Measurements from ENCODE around the gene KIF5B. TPM values are rescaled to one million over a fixed set of nuclear protein-coding genes. Genes with fewer than 3 reads are reported as not detected.
A peak's percentile ranks its signal among the peaks of the same experiment; 100 is the strongest.

Gene KIF5B
- total RNA-seq, 2 donors from 2014 or later = 148 to 164 TPM

GRCh38 chr10:32017044-32017443 is 39.2 kb downstream of the KIF5B start:
- no peak for DNase-seq (ENCODE audit: low spot score)
- peaks cover 70% of the 10 kb centered on the region for H3K36me3 ChIP-seq

GRCh38 chr10:32015386-32015785 is 40.8 kb downstream of the KIF5B start:
- no peak for ATAC-seq (ENCODE audit: insufficient number of reproducible peaks, low FRiP score, low read depth)
- no peaks in the 10 kb centered on the region for H3K27me3 ChIP-seq (replicated peaks; ENCODE audit: insufficient read depth)

More at GRCh38 chr10:32017044-32017443, 39.2 kb downstream of the KIF5B start:
- H3K4me1 ChIP-seq (ENCODE audit: control insufficient read depth in 1 of 2, low read depth in 2 of 2) = peaks cover 0 to under 1% of the 10 kb centered on the region in 2 donors
- H3K27ac ChIP-seq = no peak overlapping the region
- H3K27me3 ChIP-seq (replicated peaks; ENCODE audit: insufficient read depth) = no peaks in the 10 kb centered on the region
- H3K9me3 ChIP-seq = no peaks in the 10 kb centered on the region
- H3K4me3 ChIP-seq = no peak overlapping the region
- no peak for TF ChIP-seq CTCF (IDR thresholded peaks at IDR 0.05)
- ATAC-seq (ENCODE audit: insufficient number of reproducible peaks, low FRiP score, low read depth) = no peak

GRCh38 chr10:32007026-32007425 is 49.2 kb downstream of the KIF5B start:
- Histone ChIP-seq H3K27ac (no peak overlapping the region), H3K9me3 (no peaks in the 10 kb centered on the region), H3K36me3 (no peaks in the 10 kb centered on the region), H3K4me3 (no peak overlapping the region), H3K4me1 (ENCODE audit: control insufficient read depth in 1 of 2, low read depth in 2 of 2) (peaks cover 0 to 11% of the 10 kb centered on the region in 2 donors), H3K27me3 (replicated peaks; ENCODE audit: insufficient read depth) (no peaks in the 10 kb centered on the region)
- DNase-seq (ENCODE audit: low spot score) (no peak), ATAC-seq (ENCODE audit: insufficient number of reproducible peaks, low FRiP score, low read depth) (no peak)
- TF ChIP-seq CTCF (IDR thresholded peaks at IDR 0.05) = no peak

More at GRCh38 chr10:32015386-32015785, 40.8 kb downstream of the KIF5B start:
- Histone ChIP-seq H3K4me3 (no peak overlapping the region), H3K36me3 (peaks cover 55% of the 10 kb centered on the region), H3K27ac (no peak overlapping the region), H3K4me1 (ENCODE audit: control insufficient read depth in 1 of 2, low read depth in 2 of 2) (peaks cover 0 to 7% of the 10 kb centered on the region in 2 donors), H3K9me3 (no peaks in the 10 kb centered on the region)
- no peak for DNase-seq (ENCODE audit: low spot score)
- TF ChIP-seq CTCF (IDR thresholded peaks at IDR 0.05) = no peak

GRCh38 chr10:32005050-32005449 is 51.2 kb downstream of the KIF5B start:
- Histone ChIP-seq H3K36me3 (no peaks in the 10 kb centered on the region), H3K9me3 (no peaks in the 10 kb centered on the region), H3K4me3 (no peak overlapping the region), H3K27me3 (replicated peaks; ENCODE audit: insufficient read depth) (no peaks in the 10 kb centered on the region), H3K4me1 (ENCODE audit: control insufficient read depth in 1 of 2, low read depth in 2 of 2) (peaks cover 0 to 5% of the 10 kb centered on the region in 2 donors), H3K27ac (no peak overlapping the region)
- ATAC-seq (ENCODE audit: insufficient number of reproducible peaks, low FRiP score, low read depth) (no peak), DNase-seq (ENCODE audit: low spot score) (no peak)
- peak; percentile 38 for TF ChIP-seq CTCF (IDR thresholded peaks at IDR 0.05)

- Histone ChIP-seq H3K27ac (peak overlapping the region in 1 of 2 donors; percentile 38), H3K4me3 (no peak overlapping the region), H3K36me3 (no peaks in the 10 kb centered on the region), H3K9me3 (no peaks in the 10 kb centered on the region), H3K4me1 (ENCODE audit: control insufficient read depth in 1 of 2, low read depth in 2 of 2) (peaks cover 0 to 5% of the 10 kb centered on the region in 2 donors), H3K27me3 (replicated peaks; ENCODE audit: insufficient read depth) (no peaks in the 10 kb centered on the region)
- ATAC-seq (ENCODE audit: insufficient number of reproducible peaks, low FRiP score, low read depth) = no peak
- DNase-seq (ENCODE audit: low spot score) = no peak
- TF ChIP-seq CTCF (IDR thresholded peaks at IDR 0.05) = no peak
These were observed 52.0 kb downstream of the KIF5B start for GRCh38 chr10:32004161-32004591.

Data from thoracic aorta (tissue), 2 donors.